ENCODE data around the gene ARF1. TPM values are rescaled to one million over a fixed set of nuclear protein-coding genes. Genes with fewer than 3 reads are reported as not detected.

ARF1 gene
- total and polyA plus RNA-seq, 2 of the 13 experiments (the other 11 are each of a cell fraction or from before 2014, with no cell fraction given), result 186 to 327 TPM

- TF ChIP-seq, protein P1, sequence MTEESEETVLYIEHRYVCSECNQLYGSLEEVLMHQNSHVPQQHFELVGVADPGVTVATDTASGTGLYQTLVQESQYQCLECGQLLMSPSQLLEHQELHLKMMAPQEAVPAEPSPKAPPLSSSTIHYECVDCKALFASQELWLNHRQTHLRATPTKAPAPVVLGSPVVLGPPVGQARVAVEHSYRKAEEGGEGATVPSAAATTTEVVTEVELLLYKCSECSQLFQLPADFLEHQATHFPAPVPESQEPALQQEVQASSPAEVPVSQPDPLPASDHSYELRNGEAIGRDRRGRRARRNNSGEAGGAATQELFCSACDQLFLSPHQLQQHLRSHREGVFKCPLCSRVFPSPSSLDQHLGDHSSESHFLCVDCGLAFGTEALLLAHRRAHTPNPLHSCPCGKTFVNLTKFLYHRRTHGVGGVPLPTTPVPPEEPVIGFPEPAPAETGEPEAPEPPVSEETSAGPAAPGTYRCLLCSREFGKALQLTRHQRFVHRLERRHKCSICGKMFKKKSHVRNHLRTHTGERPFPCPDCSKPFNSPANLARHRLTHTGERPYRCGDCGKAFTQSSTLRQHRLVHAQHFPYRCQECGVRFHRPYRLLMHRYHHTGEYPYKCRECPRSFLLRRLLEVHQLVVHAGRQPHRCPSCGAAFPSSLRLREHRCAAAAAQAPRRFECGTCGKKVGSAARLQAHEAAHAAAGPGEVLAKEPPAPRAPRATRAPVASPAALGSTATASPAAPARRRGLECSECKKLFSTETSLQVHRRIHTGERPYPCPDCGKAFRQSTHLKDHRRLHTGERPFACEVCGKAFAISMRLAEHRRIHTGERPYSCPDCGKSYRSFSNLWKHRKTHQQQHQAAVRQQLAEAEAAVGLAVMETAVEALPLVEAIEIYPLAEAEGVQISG (CRISPR knock-in tag; IDR thresholded peaks at IDR 0.05), result peak; percentile 63; the same call in 1 of the 2 replicates
- peak; percentile 44; the same call in 1 of the 2 replicates for TF ChIP-seq ETV5 (CRISPR knock-in tag; IDR thresholded peaks at IDR 0.05; ENCODE audit: borderline replicate concordance)
- TF ChIP-seq, protein P2, sequence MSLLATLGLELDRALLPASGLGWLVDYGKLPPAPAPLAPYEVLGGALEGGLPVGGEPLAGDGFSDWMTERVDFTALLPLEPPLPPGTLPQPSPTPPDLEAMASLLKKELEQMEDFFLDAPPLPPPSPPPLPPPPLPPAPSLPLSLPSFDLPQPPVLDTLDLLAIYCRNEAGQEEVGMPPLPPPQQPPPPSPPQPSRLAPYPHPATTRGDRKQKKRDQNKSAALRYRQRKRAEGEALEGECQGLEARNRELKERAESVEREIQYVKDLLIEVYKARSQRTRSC (CRISPR knock-in tag; IDR thresholded peaks at IDR 0.05; ENCODE audit: low read depth), result no peak
- TF ChIP-seq TGIF2 (CRISPR knock-in tag; IDR thresholded peaks at IDR 0.05), result peak; percentile 68
- TF ChIP-seq ZNF263 (CRISPR knock-in tag; IDR thresholded peaks at IDR 0.05), result peak; percentile 95
- TF ChIP-seq ARNT2 (CRISPR knock-in tag; IDR thresholded peaks at IDR 0.05; ENCODE audit: low read depth), result no peak
- TF ChIP-seq FOXO1 (CRISPR knock-in tag; IDR thresholded peaks at IDR 0.05), result peak; percentile 70; the same call in 1 of the 2 replicates
- 0 out of 2 replicates have a peak, but pooled peaks have one; percentile 14 for TF ChIP-seq TBX2 (CRISPR knock-in tag; IDR thresholded peaks at IDR 0.05; ENCODE audit: borderline replicate concordance)
- TF ChIP-seq PPARG (CRISPR knock-in tag; conservative IDR thresholded peaks at IDR 0.05), result 0 out of 2 replicates have a peak, but pooled peaks have one; percentile 33
- 0 out of 2 replicates have a peak, but pooled peaks have one; percentile 21 for TF ChIP-seq MIXL1 (CRISPR knock-in tag; IDR thresholded peaks at IDR 0.05)
- no peak for TF ChIP-seq ZNF646 (CRISPR knock-in tag; IDR thresholded peaks at IDR 0.05)
- TF ChIP-seq ARHGAP35 (CRISPR knock-in tag; IDR thresholded peaks at IDR 0.05; ENCODE audit: borderline replicate concordance), result no peak
- no peak for TF ChIP-seq SKI (IDR thresholded peaks at IDR 0.05; ENCODE audit: partially characterized antibody)
- TF ChIP-seq MED13 (CRISPR knock-in tag; IDR thresholded peaks at IDR 0.05), result no peak
- TF ChIP-seq TEF (CRISPR knock-in tag; IDR thresholded peaks at IDR 0.05), result no peak
- TF ChIP-seq ZNF772 (CRISPR knock-in tag; IDR thresholded peaks at IDR 0.05), result no peak
- 0 out of 2 replicates have a peak, but pooled peaks have one; percentile 19 for TF ChIP-seq CEBPB (IDR thresholded peaks at IDR 0.05; ENCODE audit: borderline replicate concordance, low read depth, low read length)
- peak; percentile 75 for TF ChIP-seq MED1 (CRISPR knock-in tag; IDR thresholded peaks at IDR 0.05)
- peak; percentile 26; the same call in 1 of the 2 replicates for TF ChIP-seq RXRB (CRISPR knock-in tag; IDR thresholded peaks at IDR 0.05; ENCODE audit: borderline replicate concordance)
- no peak for TF ChIP-seq FOSL1 (CRISPR knock-in tag; IDR thresholded peaks at IDR 0.05; ENCODE audit: borderline replicate concordance)
- TF ChIP-seq CENPX (CRISPR knock-in tag; IDR thresholded peaks at IDR 0.05), result no peak
Measured at GRCh38 chr1:228109962-228110488, 27.5 kb downstream of the ARF1 start (continued).
